Measurements from ENCODE around the gene CD300LD. TPM values are rescaled to one million over a fixed set of nuclear protein-coding genes. Genes with fewer than 3 reads are reported as not detected.

CD300LD gene
- total and polyA plus RNA-seq, 2 experiments from 2014 or later, result not detected

- no peak for TF ChIP-seq STAT1 (IDR thresholded peaks at IDR 0.05; ENCODE audit: unreplicated experiment)
- no peak for TF ChIP-seq EZH2phosphoT487 (IDR thresholded peaks at IDR 0.05; ENCODE audit: unreplicated experiment)
- no peak for TF ChIP-seq CREB1 (CRISPR knock-in tag; IDR thresholded peaks at IDR 0.05; ENCODE audit: low read depth)
- no peak for TF ChIP-seq CTCF (conservative IDR thresholded peaks at IDR 0.05; ENCODE audit: low read depth in 2 of 2)
- no peak for TF ChIP-seq ZNF114 (CRISPR knock-in tag; IDR thresholded peaks at IDR 0.05)
- TF ChIP-seq REST (IDR thresholded peaks at IDR 0.05; ENCODE audit: unreplicated experiment), result no peak
- TF ChIP-seq ETS1 (IDR thresholded peaks at IDR 0.05), result no peak
- no peak for TF ChIP-seq JUNB (IDR thresholded peaks at IDR 0.05; ENCODE audit: unreplicated experiment)
- TF ChIP-seq NANOG (IDR thresholded peaks at IDR 0.05; ENCODE audit: borderline replicate concordance), result no peak
- no peak for TF ChIP-seq POLR2AphosphoS5 (IDR thresholded peaks at IDR 0.05; ENCODE audit: low read depth)
- TF ChIP-seq EZH2 (IDR thresholded peaks at IDR 0.05; ENCODE audit: low read depth, unreplicated experiment), result no peak
- TF ChIP-seq ZNF331 (CRISPR knock-in tag; IDR thresholded peaks at IDR 0.05; ENCODE audit: low read depth), result no peak
- TF ChIP-seq ZNF462 (CRISPR knock-in tag; IDR thresholded peaks at IDR 0.05), result no peak
- H3F3A ChIP-seq (replicated peaks; ENCODE audit: low read depth), result no peaks in the 10 kb centered on the region
- Mint-ChIP-seq H3K9me3 (no peaks in the 10 kb centered on the region), H3K27me3 (ENCODE audit: insufficient read depth, low read depth, poor library complexity) (peaks cover 3% of the 10 kb centered on the region), H3K4me3 (no peak overlapping the region), H3K4me1 (no peaks in the 10 kb centered on the region), H3K36me3 (ENCODE audit: low read depth) (no peaks in the 10 kb centered on the region), H3K27ac (no peak overlapping the region)
- no peak overlapping the region for H3K4me3 ChIP-seq
- no peak overlapping the region for H3K27ac ChIP-seq (ENCODE audit: low read depth)
- no peak overlapping the region for H2AFZ ChIP-seq
- H3K4me1 ChIP-seq (ENCODE audit: insufficient read depth), result no peaks in the 10 kb centered on the region
- DNase-seq (ENCODE audit: low spot score) (no peak), ATAC-seq (no peak)
- H3K36me3 ChIP-seq (ENCODE audit: insufficient read depth), result no peaks in the 10 kb centered on the region
- H3K79me2 ChIP-seq (replicated peaks; ENCODE audit: insufficient read depth), result no peaks in the 10 kb centered on the region
- H3K9me2 ChIP-seq (ENCODE audit: insufficient read depth), result no peaks in the 10 kb centered on the region
- no peak overlapping the region for H3K4me2 ChIP-seq
- H4K20me1 ChIP-seq (replicated peaks; ENCODE audit: insufficient read depth), result no peaks in the 10 kb centered on the region
- no peaks in the 10 kb centered on the region for H3K27me3 ChIP-seq (ENCODE audit: insufficient read depth)
Observed at GRCh38 chr17:74607221-74607620, 15.1 kb upstream of the CD300LD start.

Measured in GM23338 (cell line).